ENCODE results near the gene VSTM2L. TPM values are rescaled to one million over a fixed set of nuclear protein-coding genes. Genes with fewer than 3 reads are reported as not detected.

The VSTM2L gene
- total and polyA plus RNA-seq, 2 of the 4 experiments (the other 2 are of a cell fraction) = 0.18 to 0.19 TPM

- no TSS peak for BruUV-seq (replicated peaks)
- ChIA-PET CTCF (no interaction called here), POLR2A (ENCODE audit: unreplicated experiment) (no interaction called here)
- no peak overlapping the region for H3K18ac ChIP-seq (ENCODE audit: low read depth, low read length)
- peaks cover 4% of the 10 kb centered on the region; the same call in 1 of the 2 replicates for H3K27me3 ChIP-seq (ENCODE audit: control insufficient read depth, insufficient read depth, low read length)
- no peak for TF ChIP-seq BHLHE40 (IDR thresholded peaks at IDR 0.05; ENCODE audit: low read depth, low read length)
- no peak for TF ChIP-seq USF2 (IDR thresholded peaks at IDR 0.05; ENCODE audit: low read depth, low read length)
- no peak for TF ChIP-seq RAD21 (IDR thresholded peaks at IDR 0.05; ENCODE audit: low read length)
- TF ChIP-seq CEBPB (IDR thresholded peaks at IDR 0.05; ENCODE audit: low read depth, low read length) = no peak
- no peak for TF ChIP-seq MXI1 (IDR thresholded peaks at IDR 0.05; ENCODE audit: borderline replicate concordance, low read depth, low read length)
- TF ChIP-seq RCOR1 (IDR thresholded peaks at IDR 0.05; ENCODE audit: insufficient replicate concordance, low read length) = no peak
- TF ChIP-seq NFE2L2 (IDR thresholded peaks at IDR 0.05; ENCODE audit: low read depth, low read length) = no peak
- TF ChIP-seq POLR2A (IDR thresholded peaks at IDR 0.05; ENCODE audit: low read depth, low read length) = no peak
- TF ChIP-seq CHD1 (IDR thresholded peaks at IDR 0.05; ENCODE audit: low read depth, low read length) = no peak
- TF ChIP-seq MAZ (IDR thresholded peaks at IDR 0.05; ENCODE audit: borderline replicate concordance, low read depth, low read length) = no peak
- no peak for TF ChIP-seq SMC3 (IDR thresholded peaks at IDR 0.05; ENCODE audit: low read depth, low read length)
- no peak for TF ChIP-seq FOS (IDR thresholded peaks at IDR 0.05; ENCODE audit: low read depth, low read length)
- no peak for TF ChIP-seq ELK1 (IDR thresholded peaks at IDR 0.05; ENCODE audit: borderline replicate concordance, low read depth, low read length)
- no peak for TF ChIP-seq RFX5 (IDR thresholded peaks at IDR 0.05; ENCODE audit: low read depth, low read length)
- no peak for TF ChIP-seq CTCF (conservative IDR thresholded peaks at IDR 0.05; ENCODE audit: low read depth, low read length)
- no peak for TF ChIP-seq MAFK (IDR thresholded peaks at IDR 0.05; ENCODE audit: low read depth, low read length)
- dilution Hi-C loops (cut with HindIII; ENCODE audit: low sequenced_read_pairs, unreplicated experiment) = no loop called here
- no peak overlapping the region for H2AK9ac ChIP-seq (replicated peaks; ENCODE audit: low read depth, low read length, poor library complexity)
- H2BK120ac ChIP-seq (ENCODE audit: low read depth, low read length) = no peak overlapping the region
- WGBS, 2 experiments (ENCODE audit: extremely low coverage in 2 of 2, insufficient read length in 1 of 2) = 100% methylated on average over 1 of the region's 7 CpGs; no CpG with 5 or more reads in 1 of the 2 experiments
- no peaks in the 10 kb centered on the region for H3K79me1 ChIP-seq (ENCODE audit: low read depth in 1 of 2, low read length in 2 of 2)
- H3K9me1 ChIP-seq (ENCODE audit: insufficient read depth, low read length) = no peaks in the 10 kb centered on the region; the same call in 1 of the 2 replicates
- H3K9ac ChIP-seq (ENCODE audit: low read depth, low read length) = no peak overlapping the region
- no peak overlapping the region for H4K5ac ChIP-seq (ENCODE audit: low read depth, low read length)
- peaks cover 15% of the 10 kb centered on the region for H3K36me3 ChIP-seq (ENCODE audit: control insufficient read depth, insufficient read depth, low read length)
- in situ Hi-C loops (cut with MboI; ENCODE audit: low sequenced_read_pairs) = no loop called here
- no peak overlapping the region for H3K4me2 ChIP-seq (ENCODE audit: low read depth, low read length)
- H3K4ac ChIP-seq (ENCODE audit: low read depth, low read length) = no peak overlapping the region
- no peak overlapping the region for H2AFZ ChIP-seq (replicated peaks; ENCODE audit: low read length, poor library complexity)
- no peak overlapping the region for H2BK5ac ChIP-seq (ENCODE audit: low read depth, low read length, poor library complexity, severe bottlenecking)
- intact Hi-C loops (cut with micrococcal nuclease) = no loop called here
- H3K23ac ChIP-seq (ENCODE audit: low read depth, low read length) = no peak overlapping the region
- DNase-seq (no peak), ATAC-seq (ENCODE audit: low read depth) (no peak)
- H3K4me3 ChIP-seq (ENCODE audit: insufficient read depth, low read depth, low read length) = no peak overlapping the region
- no peak overlapping the region for H4K91ac ChIP-seq (ENCODE audit: insufficient read depth, low read depth, low read length)
- H2BK15ac ChIP-seq (ENCODE audit: low read depth, low read length) = no peak overlapping the region
- no peak overlapping the region for H2BK20ac ChIP-seq (ENCODE audit: low read depth, low read length)
- no peaks in the 10 kb centered on the region for H3K9me3 ChIP-seq (ENCODE audit: control insufficient read depth, insufficient read depth, low read length)
- H3K4me1 ChIP-seq (ENCODE audit: control insufficient read depth, insufficient read depth, low read length) = no peaks in the 10 kb centered on the region
- no peak overlapping the region for H3K14ac ChIP-seq (replicated peaks; ENCODE audit: low read depth, low read length)
- H3K56ac ChIP-seq (ENCODE audit: extremely low read depth, insufficient read depth, low read length) = no peak overlapping the region
- no peak overlapping the region for H3K27ac ChIP-seq (ENCODE audit: insufficient read depth, low read length)
- no peak overlapping the region for H2AK5ac ChIP-seq (ENCODE audit: low read depth, low read length)
- H4K8ac ChIP-seq (ENCODE audit: low read depth in 2 of 2, low read length in 2 of 2) = no peak overlapping the region
- no peaks in the 10 kb centered on the region for H4K20me1 ChIP-seq (ENCODE audit: insufficient read depth, low read length)
Measured at GRCh38 chr20:37876863-37877262, 26.1 kb upstream of the VSTM2L start.
